Hepatocyte (in vitro differentiated cells): ENCODE data around the gene DDX10. TPM values are rescaled to one million over a fixed set of nuclear protein-coding genes. Genes with fewer than 3 reads are reported as not detected.

ENCODE experiments used
- DNase-seq: peaks from one replicate; pipeline ENCODE4 v3.0.0-alpha.2; 2016; ENCODE audit warnings: low spot score
- H2AFZ ChIP-seq: fragments of 200-600 bp; sonication (generic); 2 replicates; pipeline ENCODE4 v1.6.0; 2016; ENCODE audit warnings: antibody characterized with exemption, mild to moderate bottlenecking
- H3K27ac ChIP-seq: fragments of 200-600 bp; sonication (generic); 2 replicates; pipeline ENCODE4 v1.5.1; 2016; ENCODE audit warnings: mild to moderate bottlenecking
- H3K27me3 ChIP-seq: fragments of 200-600 bp; sonication (generic); 2 replicates; pipeline ENCODE4 v1.6.1; 2016
- H3K36me3 ChIP-seq: fragments of 200-600 bp; sonication (generic); replicated peaks from 2 replicates; pipeline ENCODE4 v1.5.1; 2016; ENCODE audit warnings: low read depth; ENCODE audit not compliant: insufficient read depth
- H3K4me1 ChIP-seq: fragments of 200-600 bp; sonication (generic); 2 replicates; pipeline ENCODE4 v1.5.1; 2016; ENCODE audit warnings: mild to moderate bottlenecking, moderate library complexity; ENCODE audit not compliant: insufficient read depth
- H3K4me2 ChIP-seq: fragments of 200-600 bp; sonication (generic); 2 replicates; pipeline ENCODE4 v1.6.0; 2016
- H3K4me3 ChIP-seq: fragments of 200-600 bp; sonication (generic); 2 replicates; pipeline ENCODE4 v1.5.1; 2016; ENCODE audit warnings: mild to moderate bottlenecking
- H3K79me2 ChIP-seq: fragments of 200-600 bp; sonication (generic); 2 replicates; pipeline ENCODE4 v1.6.0; 2017; ENCODE audit warnings: mild to moderate bottlenecking
- H3K9me2 ChIP-seq: fragments of 200-600 bp; sonication (generic); replicated peaks from 2 replicates; pipeline ENCODE4 v1.6.0; 2017; ENCODE audit warnings: mild to moderate bottlenecking; ENCODE audit not compliant: insufficient read depth
- H3K9me3 ChIP-seq: fragments of 200-600 bp; sonication (generic); 2 replicates; pipeline ENCODE4 v1.5.1; 2016; ENCODE audit warnings: low read depth, mild to moderate bottlenecking
- H4K20me1 ChIP-seq: fragments of 200-600 bp; sonication (generic); 2 replicates; pipeline ENCODE4 v1.6.0; 2016; ENCODE audit warnings: mild to moderate bottlenecking; ENCODE audit not compliant: insufficient read depth, poor library complexity, severe bottlenecking
- EZH2 ChIP-seq: fragments of 200-600 bp; sonication (generic); IDR thresholded peaks from 2 replicates; pipeline ENCODE4 v1.6.1; 2016; ENCODE audit warnings: antibody characterized with exemption, mild to moderate bottlenecking, borderline replicate concordance
- EZH2phosphoT487 ChIP-seq: fragments of 200-600 bp; sonication (generic); IDR thresholded peaks from one replicate; pipeline ENCODE4 v1.6.1; 2018; ENCODE audit warnings: antibody characterized with exemption, mild to moderate bottlenecking, low read depth, moderate library complexity; ENCODE audit not compliant: unreplicated experiment, severe bottlenecking
- WGBS: methylation state at CpG from one replicate; pipeline ENCODE4 v1.1.6; 2016; ENCODE audit warnings: low lambda C conversion rate; ENCODE audit errors: missing lambda C conversion rate; 5-methylcytosine and 5-hydroxymethylcytosine counted together
- polyA plus RNA-seq: library from polyadenylated mRNA; unstranded; fragments of >200 nt; fragmentation: Nextera tagmentation; extraction: Ambion mirVana; gene quantifications from 2 replicates; pipeline ENCODE4 v1.2.1, GENCODE V29; 2016
- total RNA-seq: library from RNA; depleted of rRNA; stranded (reverse); fragments of >200 nt; gene quantifications from 2 replicates; pipeline ENCODE4 v1.2.3, GENCODE V29; 2014
- TF ChIP-seq, protein P1 (sequence below): fragments of 200-600 bp; sonication (generic); IDR thresholded peaks from 2 replicates; pipeline ENCODE4 v1.5.1; 2016; ENCODE audit warnings: antibody characterized with exemption, mild to moderate bottlenecking; ENCODE audit not compliant: poor library complexity

DDX10 gene
- total and polyA plus RNA-seq, 2 experiments from 2014 or later = 9.6 to 13.9 TPM

GRCh38 chr11:108713076-108713790, 48.4 kb downstream of the DDX10 start:
- H3K4me1 ChIP-seq = no peaks in the 10 kb centered on the region
- H3K79me2 ChIP-seq = no peaks in the 10 kb centered on the region
- WGBS = 89% methylated on average over 4 of the region's 4 CpGs
- H3K36me3 ChIP-seq = no peaks in the 10 kb centered on the region
- H3K4me3 ChIP-seq = no peak overlapping the region
- no peak overlapping the region for H2AFZ ChIP-seq
- H3K27ac ChIP-seq = peak overlapping the region; percentile 46
- H3K27me3 ChIP-seq = no peaks in the 10 kb centered on the region
- no peak for DNase-seq
- H3K9me3 ChIP-seq = no peaks in the 10 kb centered on the region
- TF ChIP-seq, protein P1, sequence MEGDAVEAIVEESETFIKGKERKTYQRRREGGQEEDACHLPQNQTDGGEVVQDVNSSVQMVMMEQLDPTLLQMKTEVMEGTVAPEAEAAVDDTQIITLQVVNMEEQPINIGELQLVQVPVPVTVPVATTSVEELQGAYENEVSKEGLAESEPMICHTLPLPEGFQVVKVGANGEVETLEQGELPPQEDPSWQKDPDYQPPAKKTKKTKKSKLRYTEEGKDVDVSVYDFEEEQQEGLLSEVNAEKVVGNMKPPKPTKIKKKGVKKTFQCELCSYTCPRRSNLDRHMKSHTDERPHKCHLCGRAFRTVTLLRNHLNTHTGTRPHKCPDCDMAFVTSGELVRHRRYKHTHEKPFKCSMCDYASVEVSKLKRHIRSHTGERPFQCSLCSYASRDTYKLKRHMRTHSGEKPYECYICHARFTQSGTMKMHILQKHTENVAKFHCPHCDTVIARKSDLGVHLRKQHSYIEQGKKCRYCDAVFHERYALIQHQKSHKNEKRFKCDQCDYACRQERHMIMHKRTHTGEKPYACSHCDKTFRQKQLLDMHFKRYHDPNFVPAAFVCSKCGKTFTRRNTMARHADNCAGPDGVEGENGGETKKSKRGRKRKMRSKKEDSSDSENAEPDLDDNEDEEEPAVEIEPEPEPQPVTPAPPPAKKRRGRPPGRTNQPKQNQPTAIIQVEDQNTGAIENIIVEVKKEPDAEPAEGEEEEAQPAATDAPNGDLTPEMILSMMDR = no peak
- TF ChIP-seq EZH2 = no peak
- H3K9me2 ChIP-seq = no peaks in the 10 kb centered on the region
- H4K20me1 ChIP-seq = no peaks in the 10 kb centered on the region
- H3K4me2 ChIP-seq = no peak overlapping the region

DNA sequence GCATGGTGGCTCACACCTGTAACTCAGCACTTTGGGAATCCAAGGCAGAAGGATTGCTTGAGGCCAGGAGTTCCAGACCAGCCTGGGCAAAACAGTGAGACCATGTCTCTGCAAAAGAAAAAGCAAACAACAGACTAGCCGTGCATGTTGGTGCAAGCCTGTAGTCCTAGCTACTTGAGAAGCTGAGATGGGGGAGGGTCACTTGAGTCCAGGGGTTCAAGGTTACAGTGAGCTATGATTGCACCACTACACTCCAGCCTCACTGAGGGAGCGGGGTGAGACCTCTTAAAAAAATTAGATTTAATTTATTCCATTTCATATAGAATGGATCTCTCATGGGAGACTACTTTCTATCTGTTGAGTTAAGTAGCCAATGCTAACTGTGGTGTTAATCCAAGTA, 50.4 kb downstream of the DDX10 start:
- Histone ChIP-seq H3K4me1 (no peaks in the 10 kb centered on the region), H3K9me3 (no peaks in the 10 kb centered on the region), H3K79me2 (no peaks in the 10 kb centered on the region), H3K9me2 (no peaks in the 10 kb centered on the region), H3K27me3 (no peaks in the 10 kb centered on the region), H3K4me2 (no peak overlapping the region), H2AFZ (no peak overlapping the region), H3K36me3 (no peaks in the 10 kb centered on the region), H3K27ac (no peak overlapping the region), H3K4me3 (no peak overlapping the region), H4K20me1 (no peaks in the 10 kb centered on the region)
- TF ChIP-seq, protein P1 = no peak
- TF ChIP-seq EZH2 (no peak), EZH2phosphoT487 (no peak)
- WGBS = 82% methylated on average over 2 of the region's 2 CpGs
- no peak for DNase-seq

DNA sequence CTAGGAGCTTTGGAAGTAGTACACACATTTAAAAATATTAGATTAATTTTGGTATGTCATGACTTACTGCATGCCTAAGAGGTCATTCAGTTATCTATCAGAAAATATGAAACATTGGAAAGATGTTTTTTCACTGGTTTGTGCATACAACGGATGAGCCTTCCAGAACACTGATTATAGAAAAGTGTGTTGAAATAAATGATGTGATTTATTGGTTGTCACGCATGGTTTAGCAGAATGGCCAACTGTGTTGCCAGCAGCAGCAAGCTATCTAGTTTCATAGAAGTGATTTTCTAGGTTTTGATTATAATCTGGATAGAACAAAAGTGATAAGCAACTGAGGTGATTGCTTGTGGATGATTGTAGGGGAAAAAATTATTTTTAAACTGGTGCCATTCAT, 53.6 kb downstream of the DDX10 start:
- no peak for DNase-seq
- Histone ChIP-seq H3K79me2 (no peaks in the 10 kb centered on the region), H3K4me2 (no peak overlapping the region), H3K27ac (no peak overlapping the region), H3K4me3 (no peak overlapping the region), H3K9me3 (no peaks in the 10 kb centered on the region), H3K9me2 (no peaks in the 10 kb centered on the region), H3K4me1 (no peaks in the 10 kb centered on the region), H4K20me1 (no peaks in the 10 kb centered on the region), H3K27me3 (no peaks in the 10 kb centered on the region), H2AFZ (no peak overlapping the region), H3K36me3 (no peaks in the 10 kb centered on the region)
- TF ChIP-seq EZH2phosphoT487 (no peak), EZH2 (no peak)
- TF ChIP-seq, protein P1 = no peak
- WGBS = 77% methylated on average over 2 of the region's 2 CpGs
